ENCODE data around the gene TMEM109.
"Not testable (repeated sequence)": the region's sequence is repeated elsewhere in the genome, so short reads cannot be mapped to it uniquely, and the experiment has no call there.

TMEM109 gene

GRCh38 chr11:60878245-60879101 lies 35.5 kb upstream of the TMEM109 start:
- no peak for DNase-seq (ENCODE audit: low read depth)

- no peak for DNase-seq (ENCODE audit: low read depth)
These were observed 34.9 kb upstream of the TMEM109 start for GRCh38 chr11:60879104-60879503.

- DNase-seq (ENCODE audit: low read depth) = no peak
These were observed 33.9 kb upstream of the TMEM109 start for GRCh38 chr11:60879971-60880588.

GRCh38 chr11:60880643-60881282 lies 33.2 kb upstream of the TMEM109 start:
- no peak for DNase-seq (ENCODE audit: low read depth)

- DNase-seq (ENCODE audit: low read depth) = peak; percentile 31
These were observed 26.4 kb upstream of the TMEM109 start for GRCh38 chr11:60887556-60887955.

GRCh38 chr11:60889869-60890311 lies 24.1 kb upstream of the TMEM109 start:
- no peak for DNase-seq (ENCODE audit: low read depth)

- no peak for DNase-seq (ENCODE audit: low read depth)
These were observed 23.3 kb upstream of the TMEM109 start for GRCh38 chr11:60890696-60891095.

- DNase-seq (ENCODE audit: low read depth) = no peak
These were observed 22.7 kb upstream of the TMEM109 start for GRCh38 chr11:60891103-60891741.

GRCh38 chr11:60895687-60896086 lies 18.3 kb upstream of the TMEM109 start:
- no peak for DNase-seq (ENCODE audit: low read depth)

- DNase-seq (ENCODE audit: low read depth) = no peak
These were observed 16.5 kb upstream of the TMEM109 start for GRCh38 chr11:60897496-60897895.

GRCh38 chr11:60899046-60899936 lies 14.7 kb upstream of the TMEM109 start:
- DNase-seq (ENCODE audit: low read depth) = no peak

GRCh38 chr11:60899977-60900376 lies 14.0 kb upstream of the TMEM109 start:
- no peak for DNase-seq (ENCODE audit: low read depth)

- no peak for DNase-seq (ENCODE audit: low read depth)
These were observed 13.1 kb upstream of the TMEM109 start for GRCh38 chr11:60900673-60901404.

- DNase-seq (ENCODE audit: low read depth) = no peak
These were observed 11.3 kb upstream of the TMEM109 start for GRCh38 chr11:60902625-60903024.

GRCh38 chr11:60905047-60905446 lies 8.9 kb upstream of the TMEM109 start:
- DNase-seq (ENCODE audit: low read depth) = no peak

GRCh38 chr11:60905551-60906113 lies 8.3 kb upstream of the TMEM109 start:
- no peak for DNase-seq (ENCODE audit: low read depth)

- DNase-seq (ENCODE audit: low read depth) = peak; percentile 93
These were observed 7.6 kb upstream of the TMEM109 start, which contains the start of gene PRPF19 for GRCh38 chr11:60906132-60906972. TSS of gene PRPF19 (minus strand) at chr11:60906585. CDS start at chr11:60906382, 203 bp downstream.

- no peak for DNase-seq (ENCODE audit: low read depth)
These were observed 5.2 kb upstream of the TMEM109 start for GRCh38 chr11:60908803-60909202.

GRCh38 chr11:60909680-60910280 lies 4.2 kb upstream of the TMEM109 start:
- not testable (repeated sequence) for DNase-seq (ENCODE audit: low read depth)

Measured in GM04504 (cell line).